OCI-LY1 (cell line): ENCODE results near the gene PAM.

Experiments
- H2AFZ ChIP-seq: fragments of 200-600 bp; sonication (generic), shearing (Covaris generic); 2 replicates; pipeline ENCODE4 v1.6.0; 2014; ENCODE audit warnings: antibody characterized with exemption, mild to moderate bottlenecking, low read length
- H3F3A ChIP-seq: fragments of 200-600 bp; sonication (generic), shearing (Covaris generic); 2 replicates; pipeline ENCODE4 v1.6.0; 2014; ENCODE audit warnings: mild to moderate bottlenecking, antibody characterized with exemption, low read length, moderate library complexity; ENCODE audit not compliant: insufficient read depth
- H3K27ac ChIP-seq: fragments of 200-600 bp; sonication (generic); 2 replicates; pipeline ENCODE4 v1.5.1; 2014; ENCODE audit warnings: low read length, mixed run types, mild to moderate bottlenecking, low read depth; ENCODE audit not compliant: poor library complexity, severe bottlenecking
- H3K27me3 ChIP-seq: fragments of 200-600 bp; sonication (generic); 2 replicates; pipeline ENCODE4 v1.6.0; 2014; ENCODE audit warnings: antibody characterized with exemption, mild to moderate bottlenecking, low read length, moderate library complexity; ENCODE audit not compliant: insufficient read depth
- H3K36me3 ChIP-seq: fragments of 200-600 bp; sonication (generic); 2 replicates; pipeline ENCODE4 v1.6.1; 2014; ENCODE audit warnings: mild to moderate bottlenecking, antibody characterized with exemption, low read length, moderate library complexity, mixed read lengths; ENCODE audit not compliant: insufficient read depth
- H3K4me1 ChIP-seq: fragments of 200-600 bp; sonication (generic); 2 replicates; pipeline ENCODE4 v1.5.1; 2014; ENCODE audit warnings: mild to moderate bottlenecking, low read length, moderate library complexity; ENCODE audit not compliant: insufficient read depth, severe bottlenecking
- H3K4me2 ChIP-seq: fragments of 200-600 bp; sonication (generic), shearing (Covaris generic); 2 replicates; pipeline ENCODE4 v1.6.1; 2014; ENCODE audit warnings: low read length
- H3K4me3 ChIP-seq: fragments of 200-600 bp; sonication (generic); 2 replicates; pipeline ENCODE4 v1.5.1; 2014; ENCODE audit warnings: low read length, low read depth, mild to moderate bottlenecking, mixed read lengths; ENCODE audit not compliant: poor library complexity, severe bottlenecking
- H3K79me2 ChIP-seq: fragments of 200-600 bp; shearing (Covaris generic); 2 replicates; pipeline ENCODE4 v1.6.1; 2016; ENCODE audit warnings: mixed run types, low read length, mixed read lengths; ENCODE audit not compliant: insufficient read depth
- H3K9ac ChIP-seq: fragments of 200-600 bp; sonication (generic), shearing (Covaris generic); 2 replicates; pipeline ENCODE4 v1.6.1; 2014; ENCODE audit warnings: mild to moderate bottlenecking, low read length, mixed read lengths
- H3K9me2 ChIP-seq: fragments of 200-600 bp; sonication (generic), shearing (Covaris generic); 2 replicates; pipeline ENCODE4 v1.6.1; 2014; ENCODE audit warnings: low read depth, mild to moderate bottlenecking, low read length, mixed read lengths
- H3K9me3 ChIP-seq: fragments of 200-600 bp; shearing (Covaris generic); 2 replicates; pipeline ENCODE4 v1.6.1; 2014; ENCODE audit warnings: low read length, mixed read lengths
- H4K20me1 ChIP-seq: fragments of 200-600 bp; sonication (generic), shearing (Covaris generic); 2 replicates; pipeline ENCODE4 v1.6.0; 2016; ENCODE audit warnings: mild to moderate bottlenecking, low read length; ENCODE audit not compliant: insufficient read depth
- EZH2 ChIP-seq: fragments of 200-600 bp; sonication (generic), shearing (Covaris generic); IDR thresholded peaks from 2 replicates; pipeline ENCODE4 v1.8.0; 2017; ENCODE audit warnings: borderline replicate concordance, mixed run types, mild to moderate bottlenecking, antibody characterized with exemption, low read length, moderate library complexity, mixed read lengths
- TF ChIP-seq, protein P1 (sequence below): fragments of 200-600 bp; sonication (generic), shearing (Covaris generic); IDR thresholded peaks from 2 replicates; pipeline ENCODE4 v1.5.1; 2017; ENCODE audit warnings: mild to moderate bottlenecking, antibody characterized with exemption, low read length, moderate library complexity, mixed read lengths

Gene PAM

DNA sequence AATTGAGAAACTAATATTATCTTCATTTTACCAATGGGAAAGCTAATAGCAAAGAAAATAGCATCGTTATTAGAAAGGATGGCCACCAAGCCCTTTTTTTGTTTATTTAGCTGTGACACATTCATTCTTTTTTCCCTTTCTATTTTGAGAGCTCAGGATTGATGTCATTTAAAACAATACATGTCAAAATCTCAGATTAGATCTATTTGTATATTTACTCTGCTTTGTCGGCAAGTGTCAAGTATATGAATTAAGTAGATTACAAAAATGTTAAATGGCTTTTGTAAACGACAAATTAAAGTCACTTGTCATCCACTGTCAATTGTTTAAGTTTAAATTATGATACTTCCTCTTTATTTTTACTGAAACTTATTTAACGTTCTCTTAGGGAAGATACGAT is 118.9 kb downstream of the PAM start:
- no peak overlapping the region for H3K4me2 ChIP-seq
- no peak overlapping the region for H3K9ac ChIP-seq
- no peaks in the 10 kb centered on the region for H3K36me3 ChIP-seq
- H3F3A ChIP-seq: no peaks in the 10 kb centered on the region
- no peaks in the 10 kb centered on the region for H3K27me3 ChIP-seq
- H3K9me2 ChIP-seq: no peaks in the 10 kb centered on the region
- no peak overlapping the region for H3K4me3 ChIP-seq
- TF ChIP-seq, protein P1, sequence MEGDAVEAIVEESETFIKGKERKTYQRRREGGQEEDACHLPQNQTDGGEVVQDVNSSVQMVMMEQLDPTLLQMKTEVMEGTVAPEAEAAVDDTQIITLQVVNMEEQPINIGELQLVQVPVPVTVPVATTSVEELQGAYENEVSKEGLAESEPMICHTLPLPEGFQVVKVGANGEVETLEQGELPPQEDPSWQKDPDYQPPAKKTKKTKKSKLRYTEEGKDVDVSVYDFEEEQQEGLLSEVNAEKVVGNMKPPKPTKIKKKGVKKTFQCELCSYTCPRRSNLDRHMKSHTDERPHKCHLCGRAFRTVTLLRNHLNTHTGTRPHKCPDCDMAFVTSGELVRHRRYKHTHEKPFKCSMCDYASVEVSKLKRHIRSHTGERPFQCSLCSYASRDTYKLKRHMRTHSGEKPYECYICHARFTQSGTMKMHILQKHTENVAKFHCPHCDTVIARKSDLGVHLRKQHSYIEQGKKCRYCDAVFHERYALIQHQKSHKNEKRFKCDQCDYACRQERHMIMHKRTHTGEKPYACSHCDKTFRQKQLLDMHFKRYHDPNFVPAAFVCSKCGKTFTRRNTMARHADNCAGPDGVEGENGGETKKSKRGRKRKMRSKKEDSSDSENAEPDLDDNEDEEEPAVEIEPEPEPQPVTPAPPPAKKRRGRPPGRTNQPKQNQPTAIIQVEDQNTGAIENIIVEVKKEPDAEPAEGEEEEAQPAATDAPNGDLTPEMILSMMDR: no peak
- no peak for TF ChIP-seq EZH2
- no peaks in the 10 kb centered on the region for H3K9me3 ChIP-seq
- H3K27ac ChIP-seq: no peak overlapping the region
- H2AFZ ChIP-seq: no peak overlapping the region
- H4K20me1 ChIP-seq: no peaks in the 10 kb centered on the region
- H3K79me2 ChIP-seq: no peaks in the 10 kb centered on the region
- no peaks in the 10 kb centered on the region for H3K4me1 ChIP-seq

DNA sequence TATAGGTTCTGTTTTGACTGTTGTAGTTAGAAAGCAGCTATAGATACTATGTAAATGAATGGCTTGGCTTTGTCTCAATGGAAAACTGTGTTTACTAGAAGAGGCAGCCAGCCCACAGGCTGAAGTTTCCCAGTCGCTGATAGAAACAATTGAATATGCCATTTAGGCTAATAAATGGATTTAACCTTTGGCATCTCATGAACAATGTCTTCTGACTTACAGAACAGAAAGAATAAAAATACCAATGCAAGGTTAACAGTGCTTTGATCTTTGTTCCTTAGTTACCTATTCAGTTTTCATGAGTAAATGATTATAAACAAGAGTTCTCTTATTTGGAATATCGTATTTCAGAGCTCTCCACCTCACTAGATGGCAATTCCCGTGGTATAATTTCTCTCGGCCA is 120.6 kb downstream of the PAM start:
- no peaks in the 10 kb centered on the region for H3K27me3 ChIP-seq
- no peaks in the 10 kb centered on the region for H3K4me1 ChIP-seq
- no peak overlapping the region for H3K4me2 ChIP-seq
- H4K20me1 ChIP-seq: no peaks in the 10 kb centered on the region
- H3F3A ChIP-seq: no peaks in the 10 kb centered on the region
- no peaks in the 10 kb centered on the region for H3K9me3 ChIP-seq
- H3K27ac ChIP-seq: no peak overlapping the region
- no peak overlapping the region for H3K4me3 ChIP-seq
- no peak overlapping the region for H2AFZ ChIP-seq
- H3K36me3 ChIP-seq: no peaks in the 10 kb centered on the region
- no peaks in the 10 kb centered on the region for H3K9me2 ChIP-seq
- no peak overlapping the region for H3K9ac ChIP-seq
- no peaks in the 10 kb centered on the region for H3K79me2 ChIP-seq
- TF ChIP-seq, protein P1: no peak
- TF ChIP-seq EZH2: no peak

GRCh38 chr5:102876610-102877009 is 121.5 kb downstream of the PAM start:
- H3K4me1 ChIP-seq: no peaks in the 10 kb centered on the region
- no peaks in the 10 kb centered on the region for H3K79me2 ChIP-seq
- no peaks in the 10 kb centered on the region for H4K20me1 ChIP-seq
- no peak for TF ChIP-seq EZH2
- TF ChIP-seq, protein P1: no peak
- no peak overlapping the region for H3K4me2 ChIP-seq
- no peak overlapping the region for H3K4me3 ChIP-seq
- no peaks in the 10 kb centered on the region for H3F3A ChIP-seq
- H3K9ac ChIP-seq: no peak overlapping the region
- H3K27ac ChIP-seq: no peak overlapping the region
- H3K36me3 ChIP-seq: no peaks in the 10 kb centered on the region
- H3K27me3 ChIP-seq: no peaks in the 10 kb centered on the region
- no peak overlapping the region for H2AFZ ChIP-seq
- no peaks in the 10 kb centered on the region for H3K9me3 ChIP-seq
- H3K9me2 ChIP-seq: no peaks in the 10 kb centered on the region
